ENCODE data around the gene ADRA2A.

Gene ADRA2A

DNA sequence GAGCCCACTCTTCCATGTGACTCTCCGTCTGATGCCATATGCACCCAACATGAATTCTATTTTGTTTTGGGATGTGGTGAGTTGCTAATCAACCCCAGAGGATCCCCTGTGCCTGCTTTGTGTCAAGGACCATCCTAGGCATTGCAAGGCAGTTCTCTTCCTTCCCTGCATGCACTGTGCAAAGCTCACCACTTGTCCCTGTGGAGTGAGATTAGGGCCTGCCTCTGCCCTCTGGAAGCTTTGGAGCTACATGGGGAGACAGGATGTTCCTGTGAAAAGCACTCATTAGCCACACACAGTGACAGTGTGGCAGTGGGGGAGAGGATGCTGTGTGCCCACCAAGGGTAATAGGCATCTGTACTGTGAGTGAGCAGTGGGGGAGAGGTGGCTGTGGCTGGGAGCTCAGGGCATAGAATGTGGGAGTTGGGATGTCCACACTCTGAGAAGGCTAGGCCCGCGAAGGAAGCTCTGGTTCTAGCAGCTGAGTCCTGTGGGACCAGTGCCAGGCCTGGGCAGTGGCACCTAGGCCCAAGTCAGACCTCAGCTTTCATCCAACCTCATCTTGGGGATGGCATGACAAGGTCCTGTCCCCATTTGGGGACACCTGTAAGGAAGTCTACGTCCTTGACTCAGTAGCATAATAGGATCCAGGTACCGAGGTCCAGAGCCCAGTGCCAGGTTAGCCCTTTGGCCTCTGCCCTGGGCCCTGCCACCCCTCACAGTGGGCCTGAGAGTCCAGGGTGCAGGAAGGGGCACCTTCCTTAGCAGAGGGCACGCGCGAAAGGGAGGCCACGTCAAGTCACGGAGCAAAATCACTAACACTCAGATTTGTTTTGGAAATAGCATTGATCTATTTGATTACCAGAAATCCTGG is 6.6 kb downstream of the ADRA2A start:
- DNase-seq (ENCODE audit: low read depth, low spot score) = no peak

DNA sequence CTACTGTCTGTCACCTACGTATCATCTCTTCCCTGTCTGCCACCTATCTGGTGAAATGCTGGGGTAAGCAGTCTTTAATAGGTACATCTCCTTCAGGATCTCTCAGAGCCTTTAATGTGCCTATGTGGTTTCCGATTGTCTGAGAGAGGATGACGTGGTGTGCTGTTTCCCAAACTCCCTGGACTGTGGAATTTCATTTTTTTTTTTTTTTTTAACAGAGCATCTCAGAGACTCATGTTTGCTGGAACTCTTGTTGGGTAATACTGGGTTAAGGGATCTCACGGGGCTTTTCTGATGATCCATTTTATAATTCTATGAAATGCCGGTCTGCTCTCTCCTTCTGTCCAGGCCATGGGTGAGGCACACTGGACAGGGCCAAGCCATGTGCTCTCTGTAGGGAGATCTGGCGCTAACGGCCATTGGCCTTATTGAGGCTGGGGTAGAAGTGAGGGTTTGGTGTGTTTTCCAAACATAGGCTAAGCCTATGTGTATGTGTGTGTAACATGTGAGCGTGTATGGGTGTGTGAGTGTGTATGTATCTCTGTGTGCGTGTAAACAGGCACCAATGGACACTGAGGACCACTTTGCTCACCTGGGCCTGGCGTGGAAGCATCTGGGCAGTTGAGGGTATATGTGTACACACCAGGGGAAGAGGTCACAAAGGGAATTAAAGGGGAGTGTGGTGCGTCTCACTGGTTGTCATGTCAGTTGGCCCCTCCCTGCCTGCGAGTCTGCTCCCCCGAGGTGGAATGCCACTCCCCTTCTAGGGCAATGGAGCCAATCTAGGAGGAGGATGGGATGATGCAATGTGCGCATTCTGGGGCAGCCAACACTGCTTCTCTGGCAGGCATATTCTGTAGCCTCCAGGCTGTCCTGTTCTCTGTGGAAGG is 7.8 kb downstream of the ADRA2A start:
- DNase-seq (ENCODE audit: low read depth, low spot score) = no peak

DNA sequence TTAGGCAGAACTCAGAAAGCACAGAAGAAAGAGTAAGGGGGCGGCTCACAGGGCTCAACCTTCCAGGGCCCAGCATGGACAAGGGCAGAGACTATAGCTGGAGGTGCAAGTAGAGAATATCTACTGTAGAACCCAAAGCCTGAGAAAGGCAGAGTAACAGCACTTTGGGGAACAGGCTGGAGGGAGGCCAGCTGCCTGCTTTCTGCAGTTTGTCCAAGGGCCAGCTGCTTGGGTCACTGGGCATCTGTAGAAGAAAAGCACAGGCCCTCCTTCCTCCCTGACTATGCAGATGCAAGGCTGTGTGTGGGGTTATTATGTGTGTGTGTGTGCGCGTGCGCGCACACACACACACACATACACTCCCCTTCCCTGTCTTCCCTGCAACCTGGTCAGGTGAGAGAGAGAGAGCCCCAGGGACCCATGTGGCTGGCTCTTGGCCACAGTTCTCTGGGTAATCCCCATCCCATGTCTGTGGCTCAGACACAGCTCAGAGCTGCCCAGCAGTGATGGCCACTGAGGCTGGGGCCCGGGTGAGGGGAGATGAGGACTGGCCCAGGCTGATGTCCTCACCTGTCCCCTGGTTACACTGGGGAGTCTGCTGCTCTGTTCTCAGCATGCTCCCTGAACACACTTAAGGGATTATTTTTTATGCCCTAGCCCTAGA is 9.0 kb downstream of the ADRA2A start:
- DNase-seq (ENCODE audit: low read depth, low spot score) = no peak

DNA sequence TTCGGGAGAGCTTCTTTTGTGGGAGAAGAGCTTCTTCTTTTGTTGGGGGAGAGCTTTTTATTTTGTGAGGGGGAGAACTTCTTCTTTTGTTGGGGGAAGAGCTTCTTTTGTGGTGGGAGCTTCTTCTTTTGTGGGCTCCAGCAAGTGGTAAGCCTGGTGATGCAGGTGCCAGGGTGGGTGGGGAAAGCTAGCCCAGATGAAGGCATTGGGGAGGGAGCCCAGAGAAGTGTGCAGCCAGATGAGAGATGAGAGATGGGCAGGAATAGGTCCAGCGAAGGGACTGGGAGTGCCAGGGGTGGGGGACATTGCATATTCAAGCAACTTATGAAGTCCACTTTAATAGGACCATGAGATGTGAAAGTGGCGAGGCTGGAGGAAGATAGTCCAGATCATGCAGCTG is 9.7 kb downstream of the ADRA2A start:
- DNase-seq (ENCODE audit: low read depth, low spot score) = no peak

DNA sequence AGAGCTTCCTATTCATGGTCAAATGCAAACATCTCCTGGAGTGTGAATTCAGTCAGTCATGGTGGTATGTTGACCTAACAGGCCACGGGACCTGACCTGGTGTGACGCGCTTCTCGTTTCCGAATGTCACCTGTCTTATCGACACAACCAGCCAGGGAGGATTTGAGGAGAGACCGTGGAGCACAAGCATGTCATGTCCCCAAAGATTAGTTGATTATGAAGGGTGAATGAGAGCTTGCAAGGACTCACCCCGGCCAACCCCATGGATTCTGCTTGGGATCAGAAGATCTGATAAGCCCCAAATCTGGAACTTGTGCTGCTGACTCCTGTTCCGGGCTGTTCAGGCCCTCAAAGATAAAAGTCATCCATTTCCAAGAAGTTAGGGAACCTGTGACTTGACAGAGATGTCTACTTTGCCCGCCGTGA is 10.5 kb downstream of the ADRA2A start:
- no peak for DNase-seq (ENCODE audit: low read depth, low spot score)

DNA sequence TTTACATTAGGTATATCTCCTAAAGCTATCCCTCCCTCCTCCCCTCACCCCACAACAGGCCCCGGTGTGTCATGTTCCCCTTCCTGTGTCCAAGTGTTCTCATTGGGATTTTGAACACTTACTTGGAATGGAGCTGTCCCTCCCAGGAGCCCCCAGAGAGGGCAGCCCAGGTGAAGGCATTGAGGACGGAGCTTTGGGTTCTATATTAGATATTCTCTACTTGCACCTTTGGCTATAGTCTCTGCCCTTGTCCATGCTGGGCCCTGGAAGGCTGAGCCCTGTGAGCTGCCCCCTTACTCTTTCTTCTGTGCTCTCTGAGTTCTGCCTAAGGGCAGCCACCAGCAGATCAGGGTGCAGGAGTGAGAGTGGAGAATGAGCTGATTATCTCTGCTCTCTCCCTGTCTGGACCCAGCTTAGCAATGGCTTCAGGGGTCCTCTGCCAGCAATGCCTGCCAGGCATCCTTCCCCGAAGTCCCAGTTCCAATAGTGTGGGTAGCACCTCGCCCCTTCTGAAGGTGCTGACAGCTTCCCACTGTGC is 11.2 kb downstream of the ADRA2A start:
- no peak for DNase-seq (ENCODE audit: low read depth, low spot score)

DNA sequence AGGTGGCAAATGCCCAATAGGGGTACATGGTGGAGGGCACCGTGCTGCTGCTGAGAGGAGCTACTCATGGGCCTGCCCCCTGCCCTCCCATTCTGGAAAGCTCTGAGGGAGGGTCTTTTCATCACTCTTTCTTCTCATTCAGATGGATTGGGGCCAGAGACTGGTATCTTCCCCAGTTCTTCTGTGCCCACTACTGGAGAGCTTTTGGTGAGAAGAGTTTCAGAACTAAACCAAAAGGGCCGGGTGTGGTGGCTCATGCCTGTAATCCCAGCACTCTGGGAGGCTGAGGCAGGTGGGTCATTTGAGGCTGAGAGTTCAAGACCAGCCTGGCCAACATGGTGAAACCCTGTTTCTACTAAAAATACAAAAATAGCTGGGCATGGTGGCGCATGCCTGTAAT is 12.5 kb downstream of the ADRA2A start:
- no peak for DNase-seq (ENCODE audit: low read depth, low spot score)

DNA sequence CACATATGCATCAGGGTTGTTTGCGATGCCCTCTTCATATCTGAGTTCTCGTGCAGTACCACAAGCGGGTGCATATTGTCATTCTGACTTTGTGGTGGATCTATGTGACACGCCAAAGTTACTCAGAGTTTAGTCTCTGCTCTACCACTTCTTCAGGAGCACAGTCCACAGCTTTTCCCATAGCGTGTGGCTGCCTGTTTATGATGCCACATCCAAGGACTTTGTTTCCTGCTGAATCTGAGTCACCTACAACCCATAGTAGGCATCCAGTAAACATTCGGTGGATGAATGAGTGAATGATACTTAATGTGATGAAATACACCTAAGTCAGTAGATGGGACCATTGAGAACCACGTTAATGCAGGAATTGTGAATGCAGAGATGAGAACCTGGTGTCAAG is 15.0 kb downstream of the ADRA2A start:
- no peak for DNase-seq (ENCODE audit: low read depth, low spot score)

DNA sequence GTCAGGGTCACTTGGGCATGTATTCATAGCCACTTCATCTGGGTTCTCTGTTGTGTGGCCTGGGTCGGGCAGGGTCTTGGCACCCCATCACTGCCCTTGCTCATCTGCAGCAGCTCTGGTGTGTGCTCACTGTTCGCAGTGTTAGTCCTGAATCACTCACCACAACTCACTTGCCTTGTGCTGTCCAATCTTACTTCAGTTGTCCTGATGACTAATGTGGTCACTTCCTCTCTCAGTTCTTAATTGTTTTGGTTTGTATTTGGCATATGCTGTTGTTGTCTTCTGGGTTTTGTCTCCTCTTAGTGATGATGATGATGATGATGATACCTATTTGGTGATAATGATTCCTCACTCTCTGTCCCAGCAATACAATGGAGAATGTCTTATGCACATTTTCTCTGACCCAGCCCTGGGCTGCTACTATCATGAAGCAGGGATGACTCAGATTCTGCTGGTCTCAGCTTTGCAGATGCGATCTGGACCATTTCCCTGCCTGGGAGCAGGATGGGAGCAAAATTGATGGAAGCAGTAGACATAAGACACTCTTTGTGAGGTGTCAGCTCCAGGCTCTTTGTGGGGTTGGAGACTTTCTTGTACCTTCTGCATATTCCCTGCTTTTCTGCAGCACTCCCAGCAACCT is 17.0 kb downstream of the ADRA2A start:
- peak; percentile 27 for DNase-seq (ENCODE audit: low read depth, low spot score)

DNA sequence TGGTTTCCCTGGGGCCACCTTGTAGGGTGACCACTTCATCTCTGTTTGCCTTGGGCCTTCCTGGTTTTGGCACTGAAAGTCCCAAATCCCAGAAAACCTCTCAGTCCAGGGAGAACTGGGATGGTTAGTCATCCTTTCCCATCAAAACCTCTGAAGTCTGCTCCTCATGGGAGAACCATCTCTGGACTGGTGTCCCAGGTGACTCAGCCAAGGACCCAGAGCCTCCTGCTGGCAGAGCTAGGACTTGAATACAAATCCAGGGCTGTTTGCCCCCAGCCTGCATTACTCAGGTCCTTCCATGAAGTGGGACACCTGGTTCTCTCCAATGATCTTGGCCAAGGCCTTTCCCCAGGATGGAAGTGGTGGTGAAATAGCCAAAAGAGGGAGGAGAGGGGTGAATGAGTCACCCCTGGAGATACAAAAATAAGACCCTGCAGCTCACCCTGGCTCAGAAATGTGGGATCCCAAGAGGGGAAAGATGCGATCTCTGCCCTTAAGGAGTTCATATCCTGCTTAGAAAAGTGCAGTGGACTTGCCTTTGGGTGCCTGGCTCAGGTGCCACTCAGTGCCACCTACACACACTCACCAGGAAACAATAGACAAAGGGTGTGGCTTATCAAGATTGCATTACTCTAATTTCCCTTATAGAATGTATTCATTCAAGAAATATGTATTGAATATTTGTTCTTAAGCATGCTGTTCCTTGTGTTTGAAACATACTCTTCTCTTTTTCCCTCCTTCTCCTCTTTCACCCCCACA is 22.0 kb downstream of the ADRA2A start:
- no peak for DNase-seq (ENCODE audit: low read depth, low spot score)

DNA sequence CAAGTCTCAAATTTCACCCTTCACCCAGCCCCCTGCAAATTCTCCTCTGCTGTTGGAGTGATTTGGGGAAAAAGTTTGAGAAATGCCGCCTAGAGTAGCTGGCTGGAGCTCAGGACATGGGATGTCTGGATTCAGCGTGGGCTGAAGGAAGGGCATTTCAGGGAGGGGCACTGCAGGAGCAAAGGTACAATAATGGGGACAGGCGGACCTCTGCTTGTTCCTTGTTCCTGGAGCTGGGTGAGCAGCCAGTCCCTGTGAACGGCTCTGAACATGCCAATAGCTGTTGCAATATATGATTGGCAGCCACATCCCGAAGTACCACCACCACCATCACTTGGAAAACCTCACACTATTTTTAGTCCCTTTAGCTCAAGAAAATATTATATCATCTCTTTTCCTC is 23.4 kb downstream of the ADRA2A start:
- DNase-seq (ENCODE audit: low read depth, low spot score) = no peak

DNA sequence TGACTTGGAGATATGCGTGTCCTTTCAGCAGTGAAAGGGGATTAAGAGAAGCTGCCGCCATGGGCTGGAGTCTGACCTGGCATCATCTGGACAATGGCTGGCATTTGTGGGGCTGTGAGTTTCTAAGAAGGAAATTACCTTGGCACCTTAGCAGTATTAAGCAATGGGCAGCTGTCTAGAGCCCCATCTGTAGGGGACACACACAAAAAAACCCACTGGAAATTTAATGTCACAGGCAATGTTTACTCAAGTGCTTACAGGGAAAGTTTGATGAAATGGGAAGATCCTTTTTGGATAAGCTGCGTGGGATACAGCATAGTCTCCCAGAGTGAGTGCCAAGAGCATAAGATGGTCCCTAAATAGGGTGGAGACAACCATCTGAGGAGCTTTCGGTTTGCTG is 25.0 kb downstream of the ADRA2A start:
- no peak for DNase-seq (ENCODE audit: low read depth, low spot score)

DNA sequence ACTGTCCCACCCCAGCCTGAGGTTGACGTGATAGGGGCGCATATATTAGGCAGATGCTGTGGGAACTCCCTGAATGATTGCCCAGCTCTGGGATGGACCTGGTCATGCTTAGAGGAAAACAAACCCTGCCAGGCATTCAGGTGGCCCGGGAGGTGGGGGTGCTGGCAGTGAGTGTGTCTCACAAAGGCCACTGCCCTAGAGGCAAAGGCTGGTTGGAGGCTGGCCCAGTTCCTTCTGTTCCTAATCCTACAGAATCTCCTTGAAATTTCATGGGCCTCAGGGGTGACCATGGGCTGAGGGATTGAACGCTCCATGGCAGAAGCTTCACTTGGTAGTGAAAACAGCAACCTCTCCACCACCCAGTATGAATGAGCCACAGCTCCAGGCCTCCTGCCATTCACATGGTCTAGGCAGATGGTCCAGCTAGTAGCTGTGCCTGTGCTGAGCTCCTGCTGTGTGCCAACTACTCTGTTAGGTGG is 25.6 kb downstream of the ADRA2A start:
- DNase-seq (ENCODE audit: low read depth, low spot score) = no peak

DNA sequence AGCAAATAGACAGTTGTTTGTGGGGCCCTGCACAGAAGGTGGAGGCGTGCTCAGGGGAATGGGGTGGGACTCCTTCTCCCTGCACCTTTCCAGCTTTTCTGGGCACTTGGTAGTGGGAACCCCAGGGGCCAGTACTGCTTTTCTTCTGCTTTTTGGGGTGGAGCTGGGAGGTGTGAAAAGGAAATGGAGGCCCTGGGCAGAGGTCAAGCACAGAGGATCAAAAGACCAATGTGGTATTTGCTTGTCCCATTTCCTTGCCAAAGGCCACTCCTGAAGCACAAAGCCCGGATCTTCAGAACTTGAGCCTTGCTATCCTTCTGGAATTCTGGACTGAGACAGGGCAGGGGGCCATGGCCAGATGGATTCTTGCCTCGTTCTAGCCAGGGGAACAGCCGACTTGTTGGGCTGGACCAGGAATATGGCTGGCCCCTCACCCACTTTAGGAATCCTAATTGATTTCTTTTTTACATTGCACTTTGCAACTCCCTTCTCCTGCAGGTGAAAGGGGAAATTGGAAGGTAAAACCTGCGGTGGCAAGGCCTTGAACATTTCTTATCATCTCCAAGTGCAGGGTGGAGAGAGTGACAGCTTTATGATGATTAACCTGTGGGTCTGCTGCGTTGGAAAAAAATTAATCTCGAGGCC is 26.5 kb downstream of the ADRA2A start:
- DNase-seq (ENCODE audit: low read depth, low spot score) = no peak

DNA sequence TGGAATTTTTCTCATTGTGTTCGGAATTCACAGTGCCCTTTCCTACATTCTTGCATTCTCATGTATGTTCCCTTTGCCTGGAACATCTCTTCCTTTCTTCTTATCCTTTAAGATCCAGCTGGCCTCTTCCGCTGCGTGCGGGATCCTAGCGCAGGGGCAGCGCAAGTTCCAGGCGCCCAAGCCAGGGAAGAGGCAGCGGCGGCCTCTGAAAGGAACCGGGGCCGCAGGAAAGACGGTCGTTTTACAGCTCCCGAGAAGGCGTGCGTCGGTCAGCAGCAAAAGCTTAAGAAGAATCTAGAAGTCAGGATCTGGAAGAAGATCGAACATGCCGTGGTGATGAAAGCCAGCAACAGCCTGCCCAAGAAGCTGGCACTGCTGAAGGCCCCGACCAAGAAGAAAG is 28.0 kb downstream of the ADRA2A start:
- no peak for DNase-seq (ENCODE audit: low read depth, low spot score)

DNA sequence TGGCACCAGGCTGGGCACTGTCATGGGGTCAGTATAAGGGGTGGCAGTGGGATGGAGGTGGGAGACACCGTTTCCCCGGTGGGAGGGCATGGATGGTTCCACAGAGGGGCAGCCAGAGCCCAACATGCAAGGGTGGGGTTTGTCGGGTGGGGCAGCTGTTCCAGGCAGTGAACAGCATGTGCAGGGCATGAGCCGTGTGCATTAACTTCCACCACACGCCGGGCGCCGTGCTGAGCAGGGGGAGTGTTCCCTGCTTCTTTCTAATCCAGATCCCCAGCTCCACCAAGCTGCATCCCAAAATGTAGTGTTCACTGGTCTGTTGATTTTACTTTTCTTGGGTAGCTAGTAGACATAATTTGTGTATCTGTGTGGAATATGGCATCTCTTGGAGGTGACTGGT is 29.3 kb downstream of the ADRA2A start:
- DNase-seq (ENCODE audit: low read depth, low spot score) = no peak

DNA sequence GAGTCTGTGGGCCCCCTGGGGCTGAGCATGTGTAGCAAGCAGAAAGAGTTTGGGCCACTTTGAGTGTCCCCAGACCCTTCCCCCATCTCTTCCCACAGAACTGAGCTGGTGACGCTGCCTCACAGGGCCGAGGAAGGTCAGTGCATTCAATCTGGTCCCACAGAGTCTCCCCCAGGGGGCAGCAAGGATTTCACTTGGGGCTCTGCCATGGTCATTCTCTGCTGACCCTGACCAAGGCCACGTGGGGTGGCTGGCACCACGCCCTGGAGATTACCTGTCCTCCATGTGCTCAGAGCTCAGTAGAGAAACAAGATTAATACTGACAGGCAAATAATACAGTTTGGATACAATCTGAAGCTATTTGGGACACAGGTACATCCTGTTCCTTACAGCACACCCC is 30.2 kb downstream of the ADRA2A start:
- DNase-seq (ENCODE audit: low read depth, low spot score) = no peak

DNA sequence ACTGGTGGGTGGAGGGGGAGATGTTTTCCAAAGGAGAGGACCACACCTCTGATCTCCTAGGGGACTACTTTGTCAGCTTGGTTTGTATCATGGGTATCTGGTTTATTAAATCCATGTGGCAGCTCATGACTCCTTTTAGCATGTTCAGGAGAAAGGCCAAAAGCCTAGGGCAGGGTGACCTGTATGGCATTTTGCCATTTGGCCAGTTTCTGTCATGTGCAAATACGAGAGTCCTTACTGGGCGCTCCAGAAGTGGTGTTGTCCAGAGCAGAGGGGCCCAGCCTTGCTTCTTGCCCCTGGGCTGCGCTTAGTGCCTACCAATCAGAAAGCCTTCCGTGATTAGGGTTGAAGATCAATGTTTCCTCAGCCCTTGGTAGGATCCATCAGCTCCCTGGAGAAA is 31.0 kb downstream of the ADRA2A start:
- DNase-seq (ENCODE audit: low read depth, low spot score) = no peak

DNA sequence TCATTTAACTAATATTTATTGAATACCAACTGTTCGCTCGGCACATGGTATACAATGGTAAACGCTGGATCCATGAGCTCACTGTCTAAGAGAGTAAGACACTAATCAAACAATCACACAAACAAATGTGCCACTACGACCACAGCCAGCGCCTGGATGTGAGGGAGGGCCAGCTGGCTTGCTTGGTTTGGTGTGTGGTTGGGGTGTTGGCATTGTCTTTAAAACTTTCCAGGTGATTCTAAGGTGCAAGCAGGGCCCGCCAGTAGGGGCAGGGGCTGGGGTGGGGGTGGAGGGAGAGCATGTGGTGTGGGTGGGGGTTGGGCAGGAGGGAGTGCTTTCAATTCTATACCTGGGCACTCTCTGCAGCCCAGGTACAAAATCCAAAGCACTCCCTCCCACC is 31.6 kb downstream of the ADRA2A start:
- no peak for DNase-seq (ENCODE audit: low read depth, low spot score)

All from astrocyte of the hippocampus (primary cell).